Measurements from ENCODE around the gene TCP11L2.

The TCP11L2 gene

GRCh38 chr12:106297681-106298080 is 4.9 kb upstream of the TCP11L2 start:
- Histone ChIP-seq H3K4me3 (no peak overlapping the region), H3K9me3 (ENCODE audit: low read depth, low read length) (no peaks in the 10 kb centered on the region), H3K36me3 (ENCODE audit: insufficient read depth, low read length) (no peaks in the 10 kb centered on the region), H3K27ac (no peak overlapping the region), H3K9ac (ENCODE audit: insufficient read length) (no peak overlapping the region)
- DNase-seq (ENCODE audit: low read depth, low spot score) = no peak
- TF ChIP-seq EZH2 (IDR thresholded peaks at IDR 0.05) (no peak), FOXP2 (optimal IDR thresholded peaks at IDR 0.05; ENCODE audit: control extremely low read depth, extremely low read length, insufficient read depth) (no peak), POLR2AphosphoS5 (IDR thresholded peaks at IDR 0.05; ENCODE audit: borderline replicate concordance, low read depth, low read length) (no peak)

- Histone ChIP-seq H3K9ac (ENCODE audit: insufficient read length) (peak overlapping the region; percentile 63), H3K36me3 (ENCODE audit: insufficient read depth, low read length) (no peaks in the 10 kb centered on the region), H3K9me3 (ENCODE audit: low read depth, low read length) (no peaks in the 10 kb centered on the region), H3K4me3 (peak overlapping the region; percentile 35; the same call in 1 of the 2 replicates), H3K27ac (peak overlapping the region; percentile 85)
- no peak for TF ChIP-seq EZH2 (IDR thresholded peaks at IDR 0.05)
- no peak for TF ChIP-seq FOXP2 (optimal IDR thresholded peaks at IDR 0.05; ENCODE audit: control extremely low read depth, extremely low read length, insufficient read depth)
- no peak for TF ChIP-seq POLR2AphosphoS5 (IDR thresholded peaks at IDR 0.05; ENCODE audit: borderline replicate concordance, low read depth, low read length)
- DNase-seq (ENCODE audit: low read depth, low spot score) = no peak
These were observed 3.2 kb upstream of the TCP11L2 start for GRCh38 chr12:106299202-106299774.

GRCh38 chr12:106300761-106301160 is 1.8 kb upstream of the TCP11L2 start:
- Histone ChIP-seq H3K27ac (peak overlapping the region; percentile 63; the same call in 1 of the 2 replicates), H3K9me3 (ENCODE audit: low read depth, low read length) (no peaks in the 10 kb centered on the region), H3K36me3 (ENCODE audit: insufficient read depth, low read length) (no peaks in the 10 kb centered on the region), H3K9ac (ENCODE audit: insufficient read length) (no peak overlapping the region), H3K4me3 (0 out of 2 replicates have a peak overlapping the region, but pooled peaks have one; percentile 81)
- TF ChIP-seq POLR2AphosphoS5 (IDR thresholded peaks at IDR 0.05; ENCODE audit: borderline replicate concordance, low read depth, low read length) (no peak), EZH2 (IDR thresholded peaks at IDR 0.05) (no peak), FOXP2 (optimal IDR thresholded peaks at IDR 0.05; ENCODE audit: control extremely low read depth, extremely low read length, insufficient read depth) (no peak)
- DNase-seq (ENCODE audit: low read depth, low spot score) = no peak

- Histone ChIP-seq H3K9ac (ENCODE audit: insufficient read length) (no peak overlapping the region), H3K4me3 (peak overlapping the region; percentile 81), H3K27ac (peak overlapping the region; percentile 63; the same call in 1 of the 2 replicates), H3K36me3 (ENCODE audit: insufficient read depth, low read length) (no peaks in the 10 kb centered on the region), H3K9me3 (ENCODE audit: low read depth, low read length) (no peaks in the 10 kb centered on the region)
- TF ChIP-seq FOXP2 (optimal IDR thresholded peaks at IDR 0.05; ENCODE audit: control extremely low read depth, extremely low read length, insufficient read depth) (no peak), EZH2 (IDR thresholded peaks at IDR 0.05) (no peak), POLR2AphosphoS5 (IDR thresholded peaks at IDR 0.05; ENCODE audit: borderline replicate concordance, low read depth, low read length) (no peak)
- no peak for DNase-seq (ENCODE audit: low read depth, low spot score)
These were observed 1.3 kb upstream of the TCP11L2 start for GRCh38 chr12:106301241-106301610.

- Histone ChIP-seq H3K4me3 (peak overlapping the region; percentile 81), H3K36me3 (ENCODE audit: insufficient read depth, low read length) (no peaks in the 10 kb centered on the region), H3K9me3 (ENCODE audit: low read depth, low read length) (no peaks in the 10 kb centered on the region), H3K27ac (peak overlapping the region; percentile 63), H3K9ac (ENCODE audit: insufficient read length) (peak overlapping the region; percentile 29)
- TF ChIP-seq POLR2AphosphoS5 (IDR thresholded peaks at IDR 0.05; ENCODE audit: borderline replicate concordance, low read depth, low read length) = no peak
- TF ChIP-seq FOXP2 (optimal IDR thresholded peaks at IDR 0.05; ENCODE audit: control extremely low read depth, extremely low read length, insufficient read depth) = no peak
- TF ChIP-seq EZH2 (IDR thresholded peaks at IDR 0.05) = no peak
- no peak for DNase-seq (ENCODE audit: low read depth, low spot score)
These were observed 767 bp upstream of the TCP11L2 start for GRCh38 chr12:106301611-106302321.

GRCh38 chr12:106303202-106303820 is 778 bp downstream of the TCP11L2 start:
- no peak for DNase-seq (ENCODE audit: low read depth, low spot score)
- Histone ChIP-seq H3K4me3 (peak overlapping the region; percentile 93), H3K9me3 (ENCODE audit: low read depth, low read length) (no peaks in the 10 kb centered on the region), H3K27ac (no peak overlapping the region; the same call in 1 of the 2 replicates), H3K9ac (ENCODE audit: insufficient read length) (peak overlapping the region; percentile 97), H3K36me3 (ENCODE audit: insufficient read depth, low read length) (no peaks in the 10 kb centered on the region)
- no peak for TF ChIP-seq FOXP2 (optimal IDR thresholded peaks at IDR 0.05; ENCODE audit: control extremely low read depth, extremely low read length, insufficient read depth)

- no peak for DNase-seq (ENCODE audit: low read depth, low spot score)
- 0 out of 2 replicates have a peak overlapping the region, but pooled peaks have one; percentile 6 for H3K4me3 ChIP-seq
- H3K36me3 ChIP-seq (ENCODE audit: insufficient read depth, low read length) = no peaks in the 10 kb centered on the region
- no peak overlapping the region for H3K27ac ChIP-seq
- no peak for TF ChIP-seq FOXP2 (optimal IDR thresholded peaks at IDR 0.05; ENCODE audit: control extremely low read depth, extremely low read length, insufficient read depth)
- TF ChIP-seq POLR2AphosphoS5 (IDR thresholded peaks at IDR 0.05; ENCODE audit: borderline replicate concordance, low read depth, low read length) = no peak
- no peak for TF ChIP-seq EZH2 (IDR thresholded peaks at IDR 0.05)
- no peaks in the 10 kb centered on the region for H3K9me3 ChIP-seq (ENCODE audit: low read depth, low read length)
- no peak overlapping the region for H3K9ac ChIP-seq (ENCODE audit: insufficient read length)
These were observed 1.5 kb downstream of the TCP11L2 start for GRCh38 chr12:106304001-106304421.

GRCh38 chr12:106304797-106305196 is 2.3 kb downstream of the TCP11L2 start:
- DNase-seq (ENCODE audit: low read depth, low spot score) = no peak
- H3K9me3 ChIP-seq (ENCODE audit: low read depth, low read length) = no peaks in the 10 kb centered on the region
- TF ChIP-seq POLR2AphosphoS5 (IDR thresholded peaks at IDR 0.05; ENCODE audit: borderline replicate concordance, low read depth, low read length) = no peak
- no peak for TF ChIP-seq FOXP2 (optimal IDR thresholded peaks at IDR 0.05; ENCODE audit: control extremely low read depth, extremely low read length, insufficient read depth)
- TF ChIP-seq EZH2 (IDR thresholded peaks at IDR 0.05) = no peak
- no peak overlapping the region for H3K4me3 ChIP-seq
- no peak overlapping the region for H3K27ac ChIP-seq
- H3K36me3 ChIP-seq (ENCODE audit: insufficient read depth, low read length) = no peaks in the 10 kb centered on the region
- H3K9ac ChIP-seq (ENCODE audit: insufficient read length) = no peak overlapping the region
